SU-DHL-6 (cell line): ENCODE data around the gene BRD1.

Source experiments
- H2AFZ ChIP-seq: fragments of 200-600 bp; sonication (generic); 2 replicates; pipeline ENCODE4 v1.6.1; 2014; ENCODE audit warnings: low read depth, mild to moderate bottlenecking, moderate library complexity, mixed read lengths, antibody characterized with exemption, low read length; ENCODE audit not compliant: severe bottlenecking
- H3F3A ChIP-seq: fragments of 200-600 bp; shearing (Covaris generic); 2 replicates; pipeline ENCODE4 v1.6.0; 2016; ENCODE audit warnings: antibody characterized with exemption, mild to moderate bottlenecking; ENCODE audit not compliant: insufficient read depth
- H3K27ac ChIP-seq: fragments of 200-600 bp; sonication (generic); 2 replicates; pipeline ENCODE4 v1.5.1; 2016; ENCODE audit warnings: low read depth, mild to moderate bottlenecking, low read length, moderate library complexity, mixed read lengths
- H3K27me3 ChIP-seq: fragments of 200-600 bp; sonication (generic), shearing (Covaris generic); 2 replicates; pipeline ENCODE4 v1.6.0; 2014; ENCODE audit warnings: mild to moderate bottlenecking, low read length
- H3K36me3 ChIP-seq: fragments of 200-600 bp; sonication (generic); 2 replicates; pipeline ENCODE4 v1.6.1; 2014; ENCODE audit warnings: mild to moderate bottlenecking, low read length, mixed read lengths
- H3K4me2 ChIP-seq: fragments of 300-600, 200-600 bp; shearing (Covaris generic), sonication (generic); 2 replicates; pipeline ENCODE4 v1.6.0; 2014; ENCODE audit warnings: low read length, low read depth, mild to moderate bottlenecking; ENCODE audit not compliant: poor library complexity, severe bottlenecking
- H3K4me3 ChIP-seq: fragments of 200-600 bp; sonication (generic); 2 replicates; pipeline ENCODE4 v1.5.1; 2014; ENCODE audit warnings: antibody characterized with exemption, low read length, mild to moderate bottlenecking, mixed read lengths; ENCODE audit not compliant: insufficient read depth, poor library complexity, severe bottlenecking
- H3K79me2 ChIP-seq: fragments of 200-600 bp; sonication (generic); 2 replicates; pipeline ENCODE4 v1.6.1; 2014; ENCODE audit warnings: mild to moderate bottlenecking, low read length, moderate library complexity; ENCODE audit not compliant: insufficient read depth
- H3K9ac ChIP-seq: fragments of 200-600 bp; sonication (generic); 2 replicates; pipeline ENCODE4 v1.7.0; 2014; ENCODE audit warnings: mild to moderate bottlenecking, low read length
- H3K9me2 ChIP-seq: fragments of 200-600 bp; sonication (generic); replicated peaks from 2 replicates; pipeline ENCODE4 v1.6.1; 2014; ENCODE audit warnings: low read length; ENCODE audit not compliant: insufficient read depth
- H3K9me3 ChIP-seq: fragments of 200-600 bp; sonication (generic); 2 replicates; pipeline ENCODE4 v1.6.1; 2014; ENCODE audit warnings: low read length, mixed read lengths; ENCODE audit not compliant: insufficient read depth
- H4K20me1 ChIP-seq: fragments of 200-600 bp; sonication (generic); 2 replicates; pipeline ENCODE4 v1.6.1; 2014; ENCODE audit warnings: low read depth, mild to moderate bottlenecking, antibody characterized with exemption, low read length, moderate library complexity, mixed read lengths
- CTCF ChIP-seq: fragments of 200-600 bp; sonication (generic); IDR thresholded peaks from one replicate; pipeline ENCODE4 v1.5.1; 2017; ENCODE audit warnings: antibody characterized with exemption, mild to moderate bottlenecking, low read length, moderate library complexity; ENCODE audit not compliant: insufficient read depth, poor library complexity, severe bottlenecking
- EZH2phosphoT487 ChIP-seq: fragments of 200-600 bp; sonication (generic), shearing (Covaris generic); conservative IDR thresholded peaks from 2 replicates; pipeline ENCODE4 v1.6.1; 2018; ENCODE audit warnings: mild to moderate bottlenecking, antibody characterized with exemption, low read length, moderate library complexity, mixed read lengths

The BRD1 gene

GRCh38 chr22:49803737-49804375 is 23.8 kb downstream of the BRD1 start:
- no peak overlapping the region for H3K9ac ChIP-seq
- H3K36me3 ChIP-seq, result no peaks in the 10 kb centered on the region
- H2AFZ ChIP-seq, result no peak overlapping the region
- H3K79me2 ChIP-seq, result peaks cover 78% of the 10 kb centered on the region
- H3K27ac ChIP-seq, result no peak overlapping the region
- no peaks in the 10 kb centered on the region for H3K9me3 ChIP-seq
- no peak overlapping the region for H3K4me3 ChIP-seq
- H3K4me2 ChIP-seq, result no peak overlapping the region
- no peaks in the 10 kb centered on the region for H3F3A ChIP-seq
- H3K9me2 ChIP-seq, result no peaks in the 10 kb centered on the region
- no peaks in the 10 kb centered on the region for H3K27me3 ChIP-seq
- TF ChIP-seq CTCF (no peak), EZH2phosphoT487 (no peak)
- no peaks in the 10 kb centered on the region; the same call in 1 of the 2 replicates for H4K20me1 ChIP-seq

GRCh38 chr22:49803134-49803533 is 24.5 kb downstream of the BRD1 start:
- no peaks in the 10 kb centered on the region for H3K27me3 ChIP-seq
- no peak overlapping the region for H3K4me2 ChIP-seq
- no peak for TF ChIP-seq EZH2phosphoT487
- TF ChIP-seq CTCF, result no peak
- H3K36me3 ChIP-seq, result no peaks in the 10 kb centered on the region
- peaks cover 71% of the 10 kb centered on the region for H3K79me2 ChIP-seq
- H2AFZ ChIP-seq, result no peak overlapping the region
- H3K9ac ChIP-seq, result no peak overlapping the region
- H3K9me3 ChIP-seq, result no peaks in the 10 kb centered on the region
- no peaks in the 10 kb centered on the region for H3K9me2 ChIP-seq
- no peak overlapping the region for H3K27ac ChIP-seq
- no peak overlapping the region for H3K4me3 ChIP-seq
- no peaks in the 10 kb centered on the region for H3F3A ChIP-seq
- no peaks in the 10 kb centered on the region; the same call in 1 of the 2 replicates for H4K20me1 ChIP-seq

GRCh38 chr22:49801391-49802060 is 26.1 kb downstream of the BRD1 start:
- Histone ChIP-seq H3F3A (no peaks in the 10 kb centered on the region), H3K27ac (no peak overlapping the region), H3K4me2 (no peak overlapping the region), H2AFZ (no peak overlapping the region), H3K27me3 (no peaks in the 10 kb centered on the region), H3K4me3 (no peak overlapping the region), H3K9me3 (no peaks in the 10 kb centered on the region), H3K9ac (no peak overlapping the region), H3K79me2 (peaks cover 55% of the 10 kb centered on the region), H3K36me3 (no peaks in the 10 kb centered on the region), H3K9me2 (no peaks in the 10 kb centered on the region), H4K20me1 (no peaks in the 10 kb centered on the region; the same call in 1 of the 2 replicates)
- TF ChIP-seq EZH2phosphoT487 (no peak), CTCF (no peak)
